NCI-H2171 treated with DMSO at 0.1 percent for 48 hours (cell line): ENCODE data around the gene CDC37.

ENCODE experiments used
- DNase-seq: peaks from one replicate; lab custom pipeline; 2025; lab: John Stamatoyannopoulos, UW

CDC37 gene

DNA sequence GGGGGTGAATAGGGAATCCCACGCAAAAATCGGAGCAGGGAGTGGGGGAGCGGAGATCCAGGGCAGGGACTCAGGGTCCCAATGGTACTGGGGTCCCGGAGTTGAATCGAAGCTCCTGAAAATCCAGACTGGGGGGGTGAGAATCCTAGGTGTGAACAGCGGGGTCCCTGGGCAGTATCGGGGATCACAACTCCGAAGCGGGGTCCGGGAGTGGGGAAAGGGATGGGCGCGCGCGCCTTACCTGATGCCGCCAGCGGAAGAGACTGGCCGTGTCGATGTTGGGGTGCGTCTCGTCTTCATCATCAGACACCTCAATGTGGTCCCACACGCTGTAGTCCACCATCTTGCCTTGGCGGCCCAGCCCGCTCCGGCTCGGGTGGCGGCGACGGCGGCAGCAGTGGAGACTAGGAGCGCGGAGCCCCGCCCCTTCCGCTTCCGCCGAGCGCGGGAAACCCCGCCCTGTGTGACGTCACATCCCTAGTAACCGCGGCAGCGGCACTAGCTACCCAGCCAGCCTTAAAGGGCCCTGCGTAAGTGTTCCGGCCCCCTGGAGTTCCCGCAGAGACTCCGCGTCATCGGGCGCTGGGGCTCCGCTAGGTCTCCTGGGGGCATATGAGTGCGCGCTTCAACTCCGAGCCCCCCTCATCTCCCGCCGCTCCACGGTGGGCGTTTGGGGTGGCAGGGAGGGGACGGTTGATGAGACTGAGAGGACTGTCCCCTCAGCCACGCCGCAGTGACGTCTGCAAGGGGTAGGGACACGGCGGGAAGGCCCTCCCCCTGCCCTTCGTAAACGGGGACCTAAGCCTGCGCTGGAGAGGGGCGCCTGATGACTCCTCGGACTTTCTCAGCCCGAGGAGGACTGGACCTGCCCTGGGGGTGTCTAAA is at the start of gene CDC37:
CDC37 (minus strand) TSS at position 406 of the 885 bp plus-strand sequence; CDS start at position 343, 63 bp downstream.
- peak; percentile 95 for DNase-seq

DNA sequence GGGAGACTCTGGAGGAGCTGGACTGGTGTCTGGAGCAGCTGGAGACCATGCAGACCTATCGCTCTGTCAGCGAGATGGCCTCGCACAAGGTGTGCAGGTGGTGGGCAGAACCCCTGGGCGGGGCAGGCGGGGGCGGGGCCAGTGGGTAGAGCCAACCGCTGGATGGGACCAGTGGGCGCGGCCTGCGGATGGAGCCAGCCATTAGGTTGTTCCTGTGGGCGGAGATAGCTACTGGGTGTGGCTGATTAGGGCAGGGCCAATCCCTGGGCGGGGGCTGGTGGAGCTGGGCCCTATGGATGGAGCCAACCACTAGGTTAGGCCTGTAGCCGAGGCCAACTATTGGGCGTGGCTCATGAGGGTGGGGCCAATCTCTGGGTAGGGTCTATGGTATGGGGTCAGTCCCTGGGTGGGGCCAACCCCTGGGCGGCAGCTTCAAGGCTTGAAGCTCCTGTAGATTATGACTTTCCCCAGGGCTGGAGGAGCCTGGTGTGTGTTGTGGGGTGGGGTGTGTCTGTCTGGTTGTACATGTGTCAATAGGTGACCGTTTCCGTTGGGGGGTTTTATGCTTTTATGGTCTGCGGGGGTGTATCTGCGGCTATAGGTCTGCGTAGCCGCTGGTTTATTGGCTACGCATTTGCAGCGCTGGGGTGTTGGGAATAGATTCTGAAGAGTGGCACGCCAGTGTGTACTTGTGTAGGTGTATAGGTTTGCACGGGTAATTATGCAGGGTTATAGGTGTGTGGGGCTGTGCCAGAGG is 47.7 kb upstream of the CDC37 start:
- DNase-seq: no peak

DNA sequence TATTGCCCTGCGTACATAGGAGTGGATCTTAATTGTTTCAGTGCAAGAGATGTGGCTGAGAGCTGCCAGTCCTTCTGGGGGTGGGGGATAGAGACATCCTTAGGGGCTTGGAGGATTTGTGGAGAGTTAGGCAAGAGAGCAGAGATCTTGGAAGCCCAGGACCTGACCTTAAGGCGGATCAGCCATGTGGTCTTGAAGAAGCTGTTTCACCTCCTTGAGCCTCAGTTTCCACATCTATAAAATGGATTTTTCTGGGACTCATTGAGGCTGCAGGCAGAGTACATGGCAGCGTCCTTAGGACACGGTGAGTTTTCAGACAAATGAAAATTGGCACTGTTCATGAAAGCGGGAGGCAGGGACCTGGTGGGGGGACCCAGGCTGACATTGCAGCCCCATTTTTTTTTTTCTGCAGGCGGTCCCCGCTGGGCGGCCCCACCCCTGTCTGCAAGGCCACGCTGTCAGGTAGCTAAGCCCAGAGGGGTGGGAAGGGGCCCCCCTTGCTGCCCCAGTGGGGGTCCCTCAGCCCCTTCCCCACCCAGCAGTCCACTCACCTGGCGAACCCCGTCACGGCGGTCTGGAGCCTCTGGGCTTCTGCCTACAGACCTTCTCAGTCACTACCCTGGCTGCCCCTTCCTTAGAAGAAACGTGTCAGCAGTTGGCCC is 47.0 kb upstream of the CDC37 start:
- DNase-seq: no peak

DNA sequence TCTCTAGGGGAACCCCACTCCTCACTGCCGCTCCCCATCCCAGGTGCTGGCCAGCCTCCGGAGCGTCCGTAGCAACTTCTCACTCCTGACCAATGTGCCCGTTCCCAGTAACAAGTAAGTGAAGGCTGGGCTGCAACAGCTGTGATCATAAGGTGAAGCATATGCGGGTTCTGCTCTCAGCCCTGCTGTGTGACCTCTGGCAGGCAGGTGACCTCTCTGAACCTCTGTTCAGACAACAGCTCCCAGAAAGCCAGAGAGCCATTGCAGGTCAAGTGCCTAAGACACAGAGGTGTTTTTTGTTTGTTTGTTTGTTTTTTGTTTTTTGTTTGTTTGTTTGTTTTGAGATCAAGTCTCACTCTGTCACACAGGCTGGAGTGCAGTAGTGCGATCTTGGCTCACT is 45.7 kb upstream of the CDC37 start:
- DNase-seq: no peak

DNA sequence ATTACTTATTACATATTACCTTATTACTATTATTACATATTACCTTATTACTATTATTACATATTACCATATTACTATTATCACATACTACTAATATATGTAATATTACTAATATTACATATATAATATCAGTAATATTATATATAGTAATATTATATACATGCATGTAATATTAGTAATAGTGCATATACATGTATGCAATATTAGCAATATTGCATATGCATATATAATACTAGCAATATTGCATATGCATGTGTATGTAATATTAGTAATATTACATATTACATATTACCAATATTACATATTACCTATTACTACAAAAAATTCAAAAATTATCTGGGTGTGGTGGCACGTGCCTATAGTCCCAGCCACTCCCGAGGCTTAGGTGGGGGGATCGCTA is 39.4 kb upstream of the CDC37 start:
- no peak for DNase-seq

DNA sequence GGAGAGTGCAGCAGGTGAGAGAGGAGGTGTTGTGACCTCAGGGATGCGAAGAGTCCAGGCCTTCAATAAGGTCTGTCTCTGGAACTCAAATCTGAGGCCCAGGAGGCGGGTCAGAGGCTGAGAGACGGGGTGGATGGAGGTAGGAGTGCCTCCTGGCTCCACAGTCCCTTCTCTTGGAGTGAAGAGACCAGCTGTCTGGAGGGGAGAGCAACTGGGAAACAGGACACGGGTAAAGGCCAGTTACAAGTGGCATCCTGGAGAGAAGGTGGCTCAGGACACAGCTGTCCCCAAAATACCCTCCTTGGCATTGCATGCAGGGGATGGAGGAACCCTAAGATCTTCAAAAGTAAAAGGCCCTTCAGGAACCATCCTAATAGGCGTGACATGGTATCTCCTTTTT is 36.2 kb upstream of the CDC37 start:
- no peak for DNase-seq

DNA sequence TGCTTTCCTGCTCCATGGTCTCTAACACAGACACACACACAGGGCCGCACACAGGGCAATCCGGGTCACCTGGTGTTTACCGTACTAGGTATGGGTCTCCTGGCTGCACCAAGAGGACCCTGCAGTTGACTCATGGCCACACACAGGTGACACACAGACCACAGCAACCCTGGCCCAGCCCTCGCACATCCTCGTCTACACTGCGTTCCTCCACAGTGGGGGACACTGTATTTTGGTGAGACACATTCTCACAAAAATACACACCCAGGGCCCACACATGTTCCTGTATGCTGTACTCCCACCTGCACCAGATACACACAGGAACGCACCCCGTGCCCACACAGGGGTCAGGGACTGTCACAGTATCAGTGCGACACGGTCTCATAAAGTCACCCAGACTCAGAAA is 29.8 kb upstream of the CDC37 start:
- no peak for DNase-seq

DNA sequence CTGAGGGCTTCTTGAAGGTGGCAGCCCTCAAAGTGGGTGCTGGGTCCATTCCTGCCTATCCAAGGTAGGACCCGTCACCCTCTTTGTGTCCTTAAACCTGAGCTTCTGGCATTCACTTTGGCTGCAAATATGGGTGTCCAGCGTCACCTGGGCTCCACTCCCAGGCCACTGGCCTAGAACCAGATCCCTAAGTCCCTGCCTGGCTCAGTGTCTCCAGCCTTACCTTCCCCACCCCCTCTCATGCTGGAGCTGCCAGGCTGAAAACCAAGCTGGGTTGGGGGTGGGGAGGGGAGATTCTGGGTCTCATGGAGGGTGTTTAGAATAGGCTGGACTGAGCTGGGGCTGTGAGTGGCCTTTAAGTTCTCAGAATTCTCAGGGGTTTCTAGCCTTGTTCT is 29.4 kb upstream of the CDC37 start:
- no peak for DNase-seq

DNA sequence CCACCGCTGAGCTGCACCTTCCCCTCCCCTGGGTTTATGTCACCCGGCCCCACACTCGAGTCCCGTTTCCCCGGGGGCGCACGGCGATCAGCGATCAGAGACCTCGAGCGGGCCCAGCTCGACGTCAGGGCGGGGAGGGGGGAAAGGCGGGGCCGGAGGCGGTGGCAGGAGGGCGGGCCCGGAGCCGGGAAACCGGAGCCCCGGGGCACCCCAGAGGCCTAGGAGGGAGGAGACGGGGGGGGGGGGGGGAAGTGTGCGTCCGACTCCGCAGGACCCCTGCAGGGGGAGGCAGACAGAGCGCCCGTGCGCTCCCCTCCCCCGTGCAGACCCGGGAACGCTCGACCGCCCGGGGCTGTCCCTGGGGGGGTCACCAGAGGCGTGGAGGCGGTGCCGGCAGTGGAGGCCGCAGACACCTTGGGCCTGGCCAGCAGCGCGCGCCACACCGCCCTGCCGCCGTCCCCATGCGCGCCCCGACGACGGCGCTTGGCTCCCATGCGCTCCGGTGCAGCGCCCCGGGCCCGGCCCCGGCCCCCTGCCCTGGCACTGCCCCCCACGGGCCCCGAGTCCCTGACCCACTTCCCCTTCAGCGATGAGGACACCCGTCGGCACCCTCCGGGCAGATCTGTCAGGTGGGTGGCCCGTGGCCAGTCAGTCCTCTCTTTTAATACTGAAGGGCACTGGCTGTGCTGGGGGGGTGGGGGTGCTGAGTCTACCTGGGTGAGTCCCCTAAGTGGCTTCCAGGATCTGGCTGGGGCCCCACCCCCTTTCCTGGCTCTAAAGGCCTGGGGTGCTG is 28.8 kb upstream of the CDC37 start:
- DNase-seq: peak; percentile 3

DNA sequence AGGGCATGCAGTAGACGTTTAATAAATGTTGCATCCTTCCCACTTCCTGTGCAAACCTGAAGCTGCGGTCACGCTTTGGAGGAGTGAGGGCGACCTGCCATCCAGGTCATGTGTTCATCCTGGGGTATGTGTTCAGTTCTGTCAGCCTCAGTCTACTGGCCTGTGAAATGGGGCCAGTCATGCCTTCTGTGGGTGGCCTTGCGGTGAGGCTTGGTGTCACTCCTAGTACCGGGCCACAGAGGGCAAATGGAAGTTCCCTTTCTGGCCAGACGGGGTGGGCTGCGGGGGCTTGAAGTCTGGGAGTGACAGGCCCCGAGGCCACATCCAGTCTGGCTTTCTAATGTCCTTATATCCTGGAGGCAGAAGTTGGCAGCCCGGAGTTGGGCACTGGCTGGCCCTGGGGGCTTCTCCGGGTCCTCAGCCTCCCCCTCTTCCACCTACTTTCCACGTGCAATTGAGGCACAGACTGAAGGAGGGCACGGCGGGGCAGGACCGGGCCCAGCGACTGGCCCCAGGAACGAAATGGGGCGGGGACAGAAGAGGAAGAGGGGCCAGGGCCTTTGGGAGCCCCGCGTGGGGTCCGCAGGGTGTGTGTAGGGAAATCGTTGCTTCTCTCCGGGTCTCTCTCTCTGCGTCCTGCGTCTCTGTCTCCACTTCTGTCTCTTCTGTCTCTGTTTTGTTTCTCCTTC is 28.1 kb upstream of the CDC37 start:
- no peak for DNase-seq

DNA sequence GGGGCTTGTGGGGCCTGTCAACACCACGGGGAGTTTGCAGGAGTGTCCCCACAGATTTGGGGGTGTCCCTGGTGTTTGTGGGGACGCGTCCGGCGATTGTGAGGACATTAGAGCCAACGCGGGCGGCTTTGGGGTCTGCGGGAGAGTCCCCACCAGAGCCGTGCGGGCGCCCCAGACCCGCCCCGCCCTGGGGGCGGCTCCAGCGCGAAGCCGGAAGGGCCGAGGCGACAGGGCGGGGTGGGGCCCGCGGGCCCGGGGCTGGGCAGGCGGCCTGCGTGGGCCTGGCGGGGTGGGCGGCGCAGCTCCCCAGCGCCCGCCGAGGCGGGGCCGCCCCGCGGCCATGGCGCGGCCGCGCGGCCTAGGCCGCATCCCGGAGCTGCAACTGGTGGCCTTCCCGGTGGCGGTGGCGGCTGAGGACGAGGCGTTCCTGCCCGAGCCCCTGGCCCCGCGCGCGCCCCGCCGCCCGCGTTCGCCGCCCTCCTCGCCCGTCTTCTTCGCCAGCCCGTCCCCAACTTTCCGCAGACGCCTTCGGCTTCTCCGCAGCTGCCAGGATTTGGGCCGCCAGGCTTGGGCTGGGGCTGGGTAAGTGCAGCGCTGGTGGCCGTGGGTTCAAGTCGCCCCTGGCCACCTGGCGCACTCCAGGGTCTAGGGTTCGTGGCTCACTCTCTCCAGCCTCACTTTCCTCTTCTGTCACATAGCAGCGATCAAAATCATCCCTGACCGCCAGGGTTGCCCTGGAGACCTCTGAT is 27.3 kb upstream of the CDC37 start:
- DNase-seq: no peak

DNA sequence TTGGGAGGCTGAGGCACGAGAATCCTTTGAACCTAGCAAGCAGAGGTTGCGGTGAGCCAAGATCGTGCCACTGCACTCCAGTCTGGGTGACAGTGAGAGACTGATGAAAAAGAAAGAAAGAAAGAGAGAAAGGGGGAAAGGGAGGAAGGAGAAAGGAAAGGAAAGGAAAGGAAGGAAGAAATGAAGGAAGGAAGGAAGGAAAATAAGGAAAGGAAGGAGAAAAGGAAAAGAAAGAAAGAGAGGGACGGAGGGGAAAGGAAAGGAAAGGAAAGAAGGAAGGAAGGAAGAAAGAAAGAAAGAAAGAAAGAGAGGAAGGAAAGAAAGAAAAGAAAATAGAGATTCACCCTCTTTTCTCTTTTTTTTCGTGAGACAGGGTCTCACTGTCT is 25.6 kb upstream of the CDC37 start:
- DNase-seq: no peak

DNA sequence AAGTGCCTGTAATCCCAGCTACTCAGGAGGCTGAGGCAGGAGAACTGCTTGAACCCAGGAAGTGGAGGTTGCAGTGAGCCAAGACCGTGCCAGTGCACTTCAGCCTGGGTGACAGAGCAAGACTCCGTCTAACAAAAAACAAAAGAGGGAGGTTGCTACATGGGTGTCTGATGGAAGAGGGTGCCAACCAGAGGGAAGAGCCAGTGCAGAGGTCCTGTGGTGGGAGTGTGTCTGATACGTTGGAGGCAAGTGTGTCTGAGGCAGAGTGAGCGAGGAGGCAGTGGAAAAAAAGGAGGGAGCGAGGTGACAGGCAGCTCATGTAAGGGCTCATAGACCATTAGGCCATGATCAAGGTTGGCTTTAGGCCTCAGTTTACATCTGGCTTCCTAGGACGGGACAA is 23.8 kb upstream of the CDC37 start:
- no peak for DNase-seq

DNA sequence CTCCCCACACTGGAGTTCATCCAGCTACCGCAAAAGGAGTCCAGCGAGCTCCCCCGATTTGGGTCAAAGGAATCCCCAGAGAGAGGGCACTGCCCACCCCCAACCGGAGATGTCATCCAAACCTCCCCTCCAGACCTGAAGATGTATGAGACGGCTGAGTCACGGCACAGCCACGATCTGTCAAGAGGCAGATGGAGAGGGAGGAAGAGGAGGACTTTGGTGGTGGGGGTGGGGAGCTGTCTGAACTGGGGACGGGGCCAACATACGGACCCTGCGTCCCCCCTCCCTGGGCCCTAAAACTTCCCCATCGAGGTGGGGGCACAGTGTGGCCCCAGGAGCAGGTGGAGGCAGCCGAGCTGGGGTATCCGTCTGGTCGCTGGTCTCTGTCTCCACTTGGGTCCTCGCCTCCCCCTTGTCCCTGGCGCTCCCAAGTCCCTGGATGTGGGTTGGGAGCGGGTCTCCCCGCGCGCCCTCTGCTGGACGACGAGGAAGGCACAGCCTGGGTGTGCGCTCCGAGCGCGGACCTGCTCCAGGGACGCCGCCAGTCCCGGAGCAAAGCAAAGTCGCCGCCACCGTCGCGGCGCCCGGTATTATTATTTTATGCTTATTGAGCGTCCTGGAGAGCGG is 20.8 kb upstream of the CDC37 start:
- DNase-seq: peak; percentile 67

DNA sequence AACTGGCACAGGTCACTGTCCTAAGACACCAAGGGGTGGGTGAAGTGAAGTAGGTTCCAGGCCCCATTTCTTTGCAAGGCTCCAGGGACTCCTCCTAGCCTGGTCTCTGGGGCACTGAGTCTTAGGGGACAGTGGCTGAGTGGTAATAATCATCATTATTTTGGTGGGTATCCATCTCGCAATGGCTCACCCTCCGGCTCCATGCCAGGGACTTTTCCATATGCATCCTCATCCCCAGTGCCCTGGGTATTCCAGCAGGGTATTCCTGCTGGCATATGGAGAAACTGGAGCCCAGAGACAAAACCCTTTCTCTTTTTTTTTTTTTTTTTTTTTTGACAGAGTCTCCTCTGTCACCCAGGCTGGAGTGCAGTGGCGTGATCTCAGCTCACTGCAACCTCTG is 19.5 kb upstream of the CDC37 start:
- peak; percentile 29 for DNase-seq

DNA sequence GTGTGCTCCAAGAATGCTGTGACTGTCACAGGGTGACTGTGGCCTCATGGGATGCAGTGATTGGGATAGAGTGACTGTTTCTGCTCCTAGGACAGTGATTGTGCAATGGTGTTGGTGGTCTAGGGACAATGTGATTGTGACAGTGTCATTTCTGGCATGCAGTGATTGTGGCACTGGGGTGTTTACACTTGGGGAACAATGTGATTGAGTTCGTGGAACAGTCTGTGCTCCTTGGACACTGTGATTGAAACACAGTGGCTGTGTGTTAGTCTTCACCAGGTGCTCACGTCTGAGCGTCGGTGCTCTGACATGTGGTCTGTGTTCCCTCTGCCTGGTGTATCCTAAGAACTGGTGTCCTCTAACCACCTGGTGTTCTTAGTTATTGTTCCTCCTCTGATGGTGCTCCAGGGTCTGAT is 18.7 kb upstream of the CDC37 start:
- DNase-seq: peak; percentile 42

DNA sequence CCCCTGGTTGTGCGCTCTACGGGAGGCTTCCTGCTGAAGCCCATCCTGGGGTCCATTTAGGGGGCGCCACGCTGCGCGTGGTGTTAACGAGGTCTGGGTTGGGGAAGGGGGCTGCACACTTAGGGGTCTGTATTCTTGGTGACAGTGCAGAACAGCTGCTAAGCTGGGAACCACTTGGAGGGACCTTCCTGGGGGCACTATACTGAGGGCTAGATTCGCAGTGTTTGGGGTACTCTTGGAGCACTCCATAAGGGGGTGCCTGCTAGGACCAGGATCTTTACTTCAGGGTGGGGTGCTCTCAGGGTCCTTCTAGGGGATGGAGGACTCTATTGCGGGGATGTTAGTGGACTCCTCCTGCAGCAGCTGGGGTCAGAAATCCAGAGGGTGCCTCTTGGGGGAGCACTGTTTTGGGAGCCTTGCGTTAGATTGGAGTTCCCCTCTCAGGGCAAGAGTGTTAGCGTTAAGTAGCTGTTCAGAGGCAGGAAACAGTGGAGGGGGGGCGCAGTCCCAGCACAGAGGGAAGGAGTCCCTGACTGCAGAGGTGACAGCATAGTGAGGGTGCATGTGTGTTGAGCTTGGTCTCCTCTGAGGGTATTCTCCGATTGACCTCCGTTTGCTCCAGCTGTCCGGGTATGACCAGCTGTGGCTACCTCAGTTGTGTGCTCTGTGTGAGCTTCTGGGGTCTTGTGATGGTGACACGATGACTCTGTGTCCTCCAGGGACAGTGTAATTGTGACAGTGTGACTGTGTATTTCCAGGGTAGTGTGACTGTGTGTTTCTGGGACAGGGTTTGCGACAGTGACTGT is 18.1 kb upstream of the CDC37 start:
- no peak for DNase-seq

DNA sequence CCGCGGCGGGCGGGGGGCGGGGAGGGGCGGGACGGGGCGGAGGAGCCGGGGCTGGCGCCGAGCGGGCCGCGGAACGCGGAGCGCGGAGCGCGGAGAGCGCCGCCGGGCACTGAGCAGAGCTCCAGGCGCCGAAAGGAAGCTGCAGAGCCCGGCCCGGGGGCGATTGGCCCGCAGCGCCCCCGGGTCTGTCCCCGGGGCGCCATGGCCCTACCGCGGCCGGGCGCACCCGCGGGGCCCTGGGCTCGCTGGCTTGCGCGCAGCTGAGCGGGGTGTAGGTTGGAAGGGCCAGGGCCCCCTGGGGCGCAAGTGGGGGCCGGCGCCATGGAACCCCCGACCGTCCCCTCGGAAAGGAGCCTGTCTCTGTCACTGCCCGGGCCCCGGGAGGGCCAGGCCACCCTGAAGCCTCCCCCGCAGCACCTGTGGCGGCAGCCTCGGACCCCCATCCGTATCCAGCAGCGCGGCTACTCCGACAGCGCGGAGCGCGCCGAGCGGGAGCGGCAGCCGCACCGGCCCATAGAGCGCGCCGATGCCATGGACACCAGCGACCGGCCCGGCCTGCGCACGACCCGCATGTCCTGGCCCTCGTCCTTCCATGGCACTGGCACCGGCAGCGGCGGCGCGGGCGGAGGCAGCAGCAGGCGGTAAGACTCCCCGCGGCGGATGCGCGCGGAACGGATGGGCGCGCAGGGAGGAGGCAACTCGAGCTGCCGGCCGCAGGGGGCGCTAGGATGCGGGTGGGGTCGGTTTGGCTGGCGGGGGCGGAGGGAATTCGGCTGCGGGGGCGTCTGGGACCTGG is 17.3 kb upstream of the CDC37 start, which contains the start of gene PDE4A:
PDE4A (plus strand) TSS at position 95 of the 796 bp plus-strand sequence; CDS start at position 322, 227 bp downstream.
- peak; percentile 63 for DNase-seq
